Measurements from ENCODE around the gene PRIMA1.

- TF ChIP-seq CTCF (IDR thresholded peaks at IDR 0.05) (no peak), POLR2AphosphoS5 (IDR thresholded peaks at IDR 0.05; ENCODE audit: low read depth, low read length) (no peak), TCF7L2 (IDR thresholded peaks at IDR 0.05; ENCODE audit: low read depth, low read length) (no peak), REST (IDR thresholded peaks at IDR 0.05; ENCODE audit: insufficient read depth in 1 of 2, low read depth in 2 of 2, low read length in 1 of 2) (no peak), SIN3A (IDR thresholded peaks at IDR 0.05; ENCODE audit: borderline replicate concordance, insufficient read depth, low read depth, low read length) (no peak)
Observed at GRCh38 chr14:93676416-93676958, 111.8 kb downstream of the PRIMA1 start.

Data from Panc1 (cell line).